Upper lobe of left lung (tissue), 6 donors: Measurements from ENCODE around the gene BUD13. TPM values are rescaled to one million over a fixed set of nuclear protein-coding genes. Genes with fewer than 3 reads are reported as not detected.

Source experiments
- ATAC-seq, 2 donors: fragments of 200-7000 bp; cut with Tn5 transposase; one replicate each; pipeline ENCODE4 v1.9.1; 2022; ENCODE audit warnings: mild to moderate bottlenecking in 2 of 2, moderate library complexity in 2 of 2; ENCODE audit not compliant: low FRiP score in 2 of 2
- DNase-seq, 2 donors: peaks; one replicate each; pipeline ENCODE4 v3.0.0-alpha.2; 2019 to 2020
- H3K27ac ChIP-seq, 4 donors: fragments of 200-600 bp; sonication (generic); one replicate each; pipeline ENCODE4 v1.5.1; 2016 to 2019
- H3K27me3 ChIP-seq, 4 donors: fragments of 200-600 bp; sonication (generic); one replicate each; pipeline ENCODE4 v1.5.1; 2017 to 2019
- H3K36me3 ChIP-seq, 4 donors: fragments of 200-600 bp; sonication (generic); one replicate each; pipeline ENCODE4 v1.5.1; 2016 to 2019
- H3K4me1 ChIP-seq, 4 donors: fragments of 200-600 bp; sonication (generic); one replicate each; pipeline ENCODE4 v1.5.1; 2018 to 2019
- H3K4me3 ChIP-seq, 4 donors: fragments of 200-600 bp; sonication (generic); one replicate each; pipeline ENCODE4 v1.5.1; 2017 to 2019; ENCODE audit warnings: mild to moderate bottlenecking in 2 of 4, moderate library complexity in 1 of 4
- H3K9me3 ChIP-seq, 4 donors: fragments of 200-600 bp; sonication (generic); one replicate each; pipeline ENCODE4 v1.5.1; 2018 to 2019
- EP300 ChIP-seq, 4 donors: sonication (generic); formaldehyde crosslinking; IDR thresholded peaks; one replicate each; pipeline ENCODE4 v1.5.1; 2017; ENCODE audit warnings: antibody characterized with exemption in 4 of 4, control low read depth in 2 of 4
- POLR2A ChIP-seq, 4 donors: fragments of 450-650 bp; IDR thresholded peaks; one replicate each; pipeline ENCODE4 v1.5.1; 2016 to 2017; ENCODE audit warnings: antibody characterized with exemption in 4 of 4, mild to moderate bottlenecking in 2 of 4
- POLR2AphosphoS5 ChIP-seq, 2 donors: sonication (generic); formaldehyde crosslinking; IDR thresholded peaks; one replicate each; pipeline ENCODE4 v1.5.1; 2017; ENCODE audit warnings: antibody characterized with exemption in 2 of 2
- WGBS, 2 donors: methylation state at CpG; one replicate each; pipeline ENCODE4 v1.1.5; 2017 to 2018; 5-methylcytosine and 5-hydroxymethylcytosine counted together
- total RNA-seq, 6 donors: library from RNA; depleted of rRNA in 4 of 6; stranded (reverse); fragments of >200 nt in 4 of 6; gene quantifications; one replicate each; pipeline versions ENCODE4 v1.1.0 to v1.2.1, GENCODE V29; 2016 to 2021
- TF ChIP-seq, protein P1 (sequence below), 6 experiments: fragments of 450-650 bp in 4 of 6; fragments of 200-600 bp in 2 of 6; sonication (generic) in 2 of 6; IDR thresholded peaks; one replicate each; pipeline ENCODE4 v1.5.1; 2016 to 2019; ENCODE audit warnings: antibody characterized with exemption in 6 of 6
- donor health status: DM: no; HTN: no; CAD: no; lungs with moderate emphysema.
- donor health status: DM: no; HTN: yes; CAD: no; lungs with severe emphysema.

BUD13 gene
- total RNA-seq, 6 donors from 2014 or later = 12.1 to 18.9 (median 17.0) TPM

DNA sequence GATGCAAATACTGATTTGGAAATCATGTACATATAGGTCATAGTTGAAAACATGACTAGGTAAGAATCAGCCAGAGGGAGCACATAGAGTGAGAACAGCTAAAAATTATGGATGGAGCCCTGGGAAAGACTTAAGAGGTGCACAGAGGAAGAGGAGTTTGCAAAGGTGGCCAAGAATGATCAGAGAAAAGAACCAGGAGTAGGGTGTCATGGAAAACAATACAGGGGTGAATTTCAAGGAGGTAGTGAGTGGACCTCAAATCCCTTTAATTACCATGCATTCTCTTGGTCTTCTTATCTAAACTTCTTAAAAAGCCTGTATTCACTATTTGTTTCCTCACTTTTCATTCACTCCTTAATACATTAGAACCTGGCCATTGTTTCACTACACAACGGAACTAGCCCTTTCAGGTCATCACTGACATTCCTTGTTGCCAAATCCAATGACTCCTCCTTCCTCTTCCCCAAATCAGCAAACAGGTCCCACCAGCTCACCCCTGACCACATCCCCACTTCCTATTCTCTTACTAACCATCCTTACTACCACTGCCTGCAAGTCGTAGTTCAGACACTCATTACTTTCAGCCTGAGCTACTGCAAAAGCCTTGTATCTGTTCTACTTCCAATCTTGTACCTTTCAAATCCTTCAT is 22.6 kb downstream of the BUD13 start:
- H3K27me3 ChIP-seq = no peaks in the 10 kb centered on the region
- H3K27ac ChIP-seq = no peak overlapping the region
- H3K4me3 ChIP-seq = no peak overlapping the region
- no peaks in the 10 kb centered on the region for H3K4me1 ChIP-seq
- DNase-seq (no peak), ATAC-seq (no peak)
- H3K36me3 ChIP-seq = peaks cover 9 to 89% (median 43%) of the 10 kb centered on the region in 4 donors
- no peak for TF ChIP-seq POLR2AphosphoS5 (IDR thresholded peaks at IDR 0.05)
- no peak for TF ChIP-seq EP300 (IDR thresholded peaks at IDR 0.05)
- no peak for TF ChIP-seq POLR2A (IDR thresholded peaks at IDR 0.05)
- TF ChIP-seq, protein P1, sequence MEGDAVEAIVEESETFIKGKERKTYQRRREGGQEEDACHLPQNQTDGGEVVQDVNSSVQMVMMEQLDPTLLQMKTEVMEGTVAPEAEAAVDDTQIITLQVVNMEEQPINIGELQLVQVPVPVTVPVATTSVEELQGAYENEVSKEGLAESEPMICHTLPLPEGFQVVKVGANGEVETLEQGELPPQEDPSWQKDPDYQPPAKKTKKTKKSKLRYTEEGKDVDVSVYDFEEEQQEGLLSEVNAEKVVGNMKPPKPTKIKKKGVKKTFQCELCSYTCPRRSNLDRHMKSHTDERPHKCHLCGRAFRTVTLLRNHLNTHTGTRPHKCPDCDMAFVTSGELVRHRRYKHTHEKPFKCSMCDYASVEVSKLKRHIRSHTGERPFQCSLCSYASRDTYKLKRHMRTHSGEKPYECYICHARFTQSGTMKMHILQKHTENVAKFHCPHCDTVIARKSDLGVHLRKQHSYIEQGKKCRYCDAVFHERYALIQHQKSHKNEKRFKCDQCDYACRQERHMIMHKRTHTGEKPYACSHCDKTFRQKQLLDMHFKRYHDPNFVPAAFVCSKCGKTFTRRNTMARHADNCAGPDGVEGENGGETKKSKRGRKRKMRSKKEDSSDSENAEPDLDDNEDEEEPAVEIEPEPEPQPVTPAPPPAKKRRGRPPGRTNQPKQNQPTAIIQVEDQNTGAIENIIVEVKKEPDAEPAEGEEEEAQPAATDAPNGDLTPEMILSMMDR (IDR thresholded peaks at IDR 0.05) = no peak
- no peaks in the 10 kb centered on the region for H3K9me3 ChIP-seq
- WGBS, 2 donors = 79 to 81% methylated on average over 2 of the region's 2 CpGs

DNA sequence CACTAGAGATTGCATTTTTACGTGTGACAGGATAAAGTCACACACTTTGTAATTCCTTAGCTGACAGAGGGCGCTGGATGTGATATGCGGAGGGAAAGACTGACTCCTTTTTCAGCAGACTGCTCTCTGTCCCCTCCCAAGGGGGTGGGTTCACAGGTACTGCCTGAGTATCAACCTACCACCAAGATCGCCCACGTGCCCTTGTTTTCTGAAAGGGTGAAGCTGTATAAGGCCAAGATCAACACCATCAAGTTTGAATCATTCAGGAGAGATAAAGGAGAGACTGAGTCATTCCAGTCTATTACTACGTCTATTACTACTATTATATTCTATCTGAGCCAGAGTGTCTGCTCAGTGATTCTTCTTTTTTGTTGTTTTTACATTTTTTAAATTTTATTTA is 30.7 kb downstream of the BUD13 start:
- Histone ChIP-seq H3K36me3 (peaks cover 0 to 14% (median 9%) of the 10 kb centered on the region in 4 donors), H3K27ac (peak overlapping the region in 1 of 4 donors; percentile 6), H3K4me3 (no peak overlapping the region), H3K4me1 (peaks cover 0 to 10% (median 5%) of the 10 kb centered on the region in 4 donors), H3K9me3 (no peaks in the 10 kb centered on the region), H3K27me3 (no peaks in the 10 kb centered on the region)
- ATAC-seq = no peak
- WGBS, 2 donors = 63 to 64% methylated on average over 6 of the region's 6 CpGs
- no peak for TF ChIP-seq EP300 (IDR thresholded peaks at IDR 0.05)
- no peak for TF ChIP-seq POLR2A (IDR thresholded peaks at IDR 0.05)
- TF ChIP-seq, protein P1 (IDR thresholded peaks at IDR 0.05) = no peak
- TF ChIP-seq POLR2AphosphoS5 (IDR thresholded peaks at IDR 0.05) = no peak
- DNase-seq = no peak

DNA sequence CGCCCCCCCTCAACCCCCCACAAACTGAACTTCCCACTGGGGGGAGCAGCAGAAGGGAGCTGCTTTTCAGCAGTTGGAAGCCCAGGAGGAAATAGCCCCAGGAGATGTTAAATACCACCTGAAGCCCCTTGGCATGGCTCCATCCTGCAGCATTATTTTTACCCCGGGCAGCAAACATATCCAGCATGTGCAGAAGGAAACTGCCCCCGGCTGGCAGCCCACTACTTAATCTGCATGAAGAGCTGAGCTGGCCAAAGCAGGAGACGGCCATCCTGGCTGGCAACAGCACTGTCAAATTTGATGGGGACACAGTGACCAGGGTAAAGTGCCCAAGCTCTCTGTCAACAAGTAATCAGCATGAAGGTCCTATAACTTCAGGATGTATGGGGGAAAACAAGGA is 32.0 kb downstream of the BUD13 start:
- Histone ChIP-seq H3K4me1 (peaks cover 0 to 10% (median 5%) of the 10 kb centered on the region in 4 donors), H3K9me3 (no peaks in the 10 kb centered on the region), H3K27ac (no peak overlapping the region), H3K36me3 (peaks cover 0 to 2% (median under 1%) of the 10 kb centered on the region in 4 donors), H3K27me3 (no peaks in the 10 kb centered on the region), H3K4me3 (no peak overlapping the region)
- ATAC-seq (no peak), DNase-seq (no peak)
- TF ChIP-seq EP300 (IDR thresholded peaks at IDR 0.05) = no peak
- no peak for TF ChIP-seq POLR2A (IDR thresholded peaks at IDR 0.05)
- TF ChIP-seq, protein P1 (IDR thresholded peaks at IDR 0.05) = no peak
- TF ChIP-seq POLR2AphosphoS5 (IDR thresholded peaks at IDR 0.05) = no peak
- 61 to 62% methylated on average over 3 to 4 of the region's 4 CpGs for WGBS, 2 donors

DNA sequence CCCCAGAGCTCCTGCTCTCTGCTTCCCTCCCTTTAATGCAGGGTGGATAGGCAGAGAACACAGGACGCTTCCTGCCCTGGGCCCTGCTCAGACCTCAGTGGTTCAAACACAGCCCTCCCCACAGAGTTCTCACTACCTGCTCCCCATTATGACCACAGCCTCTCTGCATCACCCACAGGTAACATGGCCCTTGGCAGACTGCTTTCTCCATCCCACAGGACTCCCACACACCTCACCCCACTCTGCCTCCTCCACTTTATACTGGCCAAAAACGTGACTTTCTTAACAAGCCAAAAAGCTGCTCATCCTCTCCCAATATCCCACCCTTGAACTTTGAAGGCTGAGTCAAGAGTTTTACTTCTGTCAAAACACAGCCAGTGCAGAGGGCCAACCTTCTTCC is 33.8 kb downstream of the BUD13 start:
- ATAC-seq (no peak), DNase-seq (no peak)
- Histone ChIP-seq H3K4me1 (peaks cover 0 to 10% (median 5%) of the 10 kb centered on the region in 4 donors), H3K27me3 (no peaks in the 10 kb centered on the region), H3K9me3 (no peaks in the 10 kb centered on the region), H3K36me3 (no peaks in the 10 kb centered on the region), H3K27ac (no peak overlapping the region), H3K4me3 (no peak overlapping the region)
- WGBS, 2 donors = 73 to 80% methylated on average over 2 of the region's 2 CpGs
- no peak for TF ChIP-seq EP300 (IDR thresholded peaks at IDR 0.05)
- no peak for TF ChIP-seq POLR2AphosphoS5 (IDR thresholded peaks at IDR 0.05)
- TF ChIP-seq, protein P1 (IDR thresholded peaks at IDR 0.05) = no peak
- TF ChIP-seq POLR2A (IDR thresholded peaks at IDR 0.05) = no peak

DNA sequence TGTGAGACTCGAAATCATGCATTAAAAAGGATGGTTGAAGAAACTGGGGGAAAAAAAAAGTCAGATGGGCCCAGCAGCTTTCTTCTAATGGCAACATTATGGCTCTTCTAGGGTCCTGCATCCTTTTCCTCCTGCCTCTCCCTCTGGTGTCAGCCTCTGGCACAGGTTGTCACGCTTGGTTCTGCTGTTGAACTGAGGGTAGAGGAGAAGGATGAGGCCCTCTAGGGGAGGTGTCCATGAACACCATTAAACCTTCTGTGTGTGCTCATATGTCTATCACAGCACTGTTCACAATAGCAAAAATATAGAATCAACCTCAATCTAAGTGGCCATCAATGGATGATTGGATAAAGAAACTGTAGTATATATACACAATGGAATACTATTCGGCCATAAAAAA is 36.0 kb downstream of the BUD13 start:
- Histone ChIP-seq H3K4me3 (no peak overlapping the region), H3K27me3 (no peaks in the 10 kb centered on the region), H3K9me3 (no peaks in the 10 kb centered on the region), H3K27ac (no peak overlapping the region), H3K36me3 (no peaks in the 10 kb centered on the region), H3K4me1 (peaks cover 0 to 9% (median 5%) of the 10 kb centered on the region in 4 donors)
- 86 to 96% methylated on average over 3 of the region's 3 CpGs for WGBS, 2 donors
- DNase-seq (no peak), ATAC-seq (no peak)
- TF ChIP-seq POLR2A (IDR thresholded peaks at IDR 0.05) = no peak
- TF ChIP-seq EP300 (IDR thresholded peaks at IDR 0.05) = no peak
- TF ChIP-seq, protein P1 (IDR thresholded peaks at IDR 0.05) = no peak
- TF ChIP-seq POLR2AphosphoS5 (IDR thresholded peaks at IDR 0.05) = no peak
